ENCODE data around the gene VAV3.

VAV3 gene

DNA sequence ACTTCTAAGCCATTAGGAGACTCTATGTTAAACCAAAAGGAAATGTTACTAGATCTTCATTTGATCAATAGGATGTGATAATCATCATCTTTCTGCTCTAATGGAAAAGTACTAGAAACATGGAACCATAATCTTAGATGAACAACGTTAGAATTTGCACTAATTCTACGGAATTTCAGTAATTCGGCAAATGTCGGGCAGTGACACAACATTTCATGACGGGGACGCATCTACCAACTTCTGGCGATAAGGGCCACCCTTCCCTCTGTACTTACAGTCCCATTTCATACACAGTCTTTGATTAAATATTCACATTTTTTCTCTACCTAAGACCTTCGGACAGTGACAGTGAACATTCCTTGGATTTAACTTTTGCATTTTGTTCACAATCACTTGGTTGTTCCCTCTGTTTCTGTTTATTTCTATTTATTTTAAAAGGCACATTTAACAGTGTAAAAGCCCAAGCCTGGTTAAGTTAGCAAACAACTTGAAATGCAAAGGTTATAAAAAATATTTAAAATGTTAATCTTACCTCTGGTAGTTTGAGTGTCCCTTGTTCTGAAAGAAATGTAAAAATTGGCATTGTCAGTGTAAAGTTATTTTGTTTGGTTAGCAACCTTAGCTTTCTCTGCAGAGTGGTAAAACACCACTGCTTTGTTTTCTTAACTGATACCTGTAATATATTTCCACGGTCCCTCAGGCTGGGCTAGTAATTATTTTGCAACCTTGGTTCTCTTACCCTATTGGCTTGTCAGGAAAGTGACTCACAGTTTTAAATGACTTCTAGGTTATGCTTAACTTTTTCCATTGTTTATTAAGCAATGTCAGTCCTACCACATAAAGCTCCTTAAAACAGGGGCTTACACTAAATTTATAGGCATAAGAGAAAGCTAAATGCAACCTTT, 276.9 kb downstream of the VAV3 start:
- no peak for DNase-seq (ENCODE audit: extremely low read depth, low read depth)

DNA sequence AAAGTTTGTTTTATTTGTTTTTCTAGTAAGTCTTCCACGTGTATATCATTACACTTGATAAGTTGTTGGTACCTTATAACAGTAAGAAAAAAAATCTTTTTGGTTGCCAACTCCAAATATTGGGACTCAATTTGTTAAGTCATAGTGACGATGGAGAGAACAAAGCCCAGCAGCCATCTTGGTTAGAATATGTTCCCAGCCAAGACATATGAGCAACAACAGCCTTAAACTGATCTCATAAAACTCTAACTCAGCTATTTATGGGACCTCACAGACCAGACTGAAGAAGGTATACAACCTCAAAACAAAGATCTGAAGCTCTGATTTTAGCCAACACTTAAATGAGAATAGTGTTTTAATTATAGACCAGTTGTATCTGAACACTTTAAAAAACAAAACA, 281.3 kb downstream of the VAV3 start:
- DNase-seq (ENCODE audit: extremely low read depth, low read depth), result no peak
- TF ChIP-seq, protein P1, sequence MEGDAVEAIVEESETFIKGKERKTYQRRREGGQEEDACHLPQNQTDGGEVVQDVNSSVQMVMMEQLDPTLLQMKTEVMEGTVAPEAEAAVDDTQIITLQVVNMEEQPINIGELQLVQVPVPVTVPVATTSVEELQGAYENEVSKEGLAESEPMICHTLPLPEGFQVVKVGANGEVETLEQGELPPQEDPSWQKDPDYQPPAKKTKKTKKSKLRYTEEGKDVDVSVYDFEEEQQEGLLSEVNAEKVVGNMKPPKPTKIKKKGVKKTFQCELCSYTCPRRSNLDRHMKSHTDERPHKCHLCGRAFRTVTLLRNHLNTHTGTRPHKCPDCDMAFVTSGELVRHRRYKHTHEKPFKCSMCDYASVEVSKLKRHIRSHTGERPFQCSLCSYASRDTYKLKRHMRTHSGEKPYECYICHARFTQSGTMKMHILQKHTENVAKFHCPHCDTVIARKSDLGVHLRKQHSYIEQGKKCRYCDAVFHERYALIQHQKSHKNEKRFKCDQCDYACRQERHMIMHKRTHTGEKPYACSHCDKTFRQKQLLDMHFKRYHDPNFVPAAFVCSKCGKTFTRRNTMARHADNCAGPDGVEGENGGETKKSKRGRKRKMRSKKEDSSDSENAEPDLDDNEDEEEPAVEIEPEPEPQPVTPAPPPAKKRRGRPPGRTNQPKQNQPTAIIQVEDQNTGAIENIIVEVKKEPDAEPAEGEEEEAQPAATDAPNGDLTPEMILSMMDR (IDR thresholded peaks at IDR 0.05; ENCODE audit: low read depth, low read length), result no peak

More for the DNA sequence above, 276.9 kb downstream of the VAV3 start:
- TF ChIP-seq, protein P1 (IDR thresholded peaks at IDR 0.05; ENCODE audit: low read depth, low read length), result no peak

DNA sequence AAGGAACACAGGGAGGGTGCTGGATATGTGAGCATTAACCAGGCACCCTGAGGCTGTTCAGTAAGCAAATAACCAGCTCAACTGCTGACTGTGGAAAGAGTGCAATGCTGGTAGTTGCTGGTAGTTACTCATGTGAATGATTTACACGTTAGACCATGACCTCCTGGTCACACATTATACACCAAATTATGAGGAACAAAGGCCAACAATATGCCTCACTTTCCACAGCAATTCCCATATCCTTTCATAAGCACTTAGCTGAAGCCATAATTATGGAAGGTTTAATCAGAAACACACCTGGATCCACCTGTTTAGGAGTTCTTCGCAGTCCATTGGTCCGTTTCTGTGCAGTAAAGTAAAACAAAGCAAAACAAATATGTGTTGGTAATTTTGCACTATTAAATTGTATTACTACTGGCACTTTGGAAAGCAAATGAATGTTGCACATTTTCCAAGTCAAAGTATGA, 281.8 kb downstream of the VAV3 start:
- TF ChIP-seq, protein P1 (IDR thresholded peaks at IDR 0.05; ENCODE audit: low read depth, low read length), result no peak
- DNase-seq (ENCODE audit: extremely low read depth, low read depth), result no peak

DNA sequence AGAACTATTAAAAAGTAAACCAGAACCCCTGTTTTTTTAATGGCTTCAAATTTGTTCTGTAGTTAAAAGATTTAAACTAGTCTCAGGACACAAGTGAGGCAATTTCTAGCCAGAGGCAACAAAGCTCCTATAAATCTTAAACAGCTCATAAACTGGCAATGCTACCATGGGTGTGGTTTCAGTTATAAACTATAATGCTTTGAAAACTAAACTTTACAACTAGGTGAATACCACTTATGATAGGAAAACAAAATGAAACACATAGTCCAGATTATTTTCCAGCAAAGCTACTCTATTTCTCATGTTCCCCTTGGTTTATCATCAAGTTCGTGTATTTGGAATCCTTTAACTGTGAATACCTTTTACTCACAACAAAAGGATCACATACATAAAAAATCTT, 282.5 kb downstream of the VAV3 start:
- no peak for DNase-seq (ENCODE audit: extremely low read depth, low read depth)
- TF ChIP-seq, protein P1 (IDR thresholded peaks at IDR 0.05; ENCODE audit: low read depth, low read length), result no peak

DNA sequence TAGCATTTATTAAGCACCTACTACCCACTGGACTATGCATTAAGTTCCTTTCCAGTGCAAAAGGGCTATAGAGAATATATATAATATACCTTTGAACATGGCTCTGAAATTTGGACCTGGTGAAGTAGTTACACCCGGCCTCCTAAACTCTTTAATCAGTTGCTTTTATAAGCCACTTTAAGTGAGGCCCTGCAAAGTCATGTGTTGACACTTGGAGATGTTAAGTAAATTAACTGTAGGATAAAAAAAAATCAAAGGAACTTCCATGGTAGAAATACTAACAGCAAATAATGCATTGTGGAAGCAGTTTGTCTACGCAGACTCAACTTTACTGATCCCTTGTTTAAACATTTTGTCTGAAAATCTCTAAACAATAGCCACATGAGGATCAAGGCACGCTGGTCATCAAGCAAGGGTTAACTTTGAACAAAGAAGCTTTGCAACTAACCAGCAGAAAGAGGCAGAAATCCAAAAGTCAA, 283.9 kb downstream of the VAV3 start:
- TF ChIP-seq, protein P1 (IDR thresholded peaks at IDR 0.05; ENCODE audit: low read depth, low read length), result no peak
- no peak for DNase-seq (ENCODE audit: extremely low read depth, low read depth)

DNA sequence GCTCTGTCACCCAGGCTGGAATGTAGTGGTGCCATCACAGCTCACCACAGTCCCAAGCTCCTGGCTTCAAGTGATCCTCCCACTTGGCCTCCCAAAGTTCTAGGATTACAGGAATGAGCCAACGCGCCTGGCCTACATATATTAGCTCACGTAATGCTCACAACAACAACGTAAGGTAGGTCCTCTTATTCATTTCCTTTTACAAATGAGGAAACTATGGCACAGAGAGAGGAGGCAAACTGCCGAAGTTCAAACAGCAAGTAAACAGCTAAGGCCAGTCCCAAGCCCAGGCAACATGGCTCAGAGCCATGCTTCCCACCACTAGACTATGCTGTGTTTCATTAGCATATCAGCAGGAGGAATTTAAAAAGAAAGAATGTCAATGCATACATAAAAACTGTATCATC, 284.4 kb downstream of the VAV3 start:
- no peak for DNase-seq (ENCODE audit: extremely low read depth, low read depth)
- TF ChIP-seq, protein P1 (IDR thresholded peaks at IDR 0.05; ENCODE audit: low read depth, low read length), result no peak

DNA sequence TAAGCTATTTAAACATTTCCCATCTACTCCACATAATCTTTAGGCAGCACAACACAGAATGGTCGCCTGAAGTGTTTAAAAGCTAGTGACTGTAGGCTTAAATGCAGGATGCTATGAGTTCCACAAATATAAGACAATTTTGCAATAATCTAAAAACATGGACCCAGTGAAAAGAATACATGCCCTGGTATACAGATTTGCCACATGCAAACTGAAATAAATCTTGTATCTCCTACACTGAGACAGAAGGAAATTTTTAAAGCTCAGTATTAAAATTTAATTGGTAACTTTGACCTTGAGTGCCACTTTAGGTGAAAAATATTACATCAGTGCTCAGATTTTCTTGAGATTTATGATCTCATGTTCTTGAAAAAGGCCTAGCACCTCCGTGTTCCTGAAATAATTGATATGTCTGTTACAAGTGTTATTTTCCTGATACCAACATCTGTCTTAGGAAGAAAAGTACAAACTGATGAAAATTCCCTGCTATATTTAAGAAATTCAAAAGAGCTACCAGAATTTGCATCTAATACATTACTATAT, 285.5 kb downstream of the VAV3 start:
- TF ChIP-seq, protein P1 (IDR thresholded peaks at IDR 0.05; ENCODE audit: low read depth, low read length), result no peak
- no peak for DNase-seq (ENCODE audit: extremely low read depth, low read depth)
